Neural crest cell (in vitro differentiated cells): ENCODE data around the gene MLLT11. TPM values are rescaled to one million over a fixed set of nuclear protein-coding genes. Genes with fewer than 3 reads are reported as not detected.

Experiments
- DNase-seq: peaks from one replicate; pipeline ENCODE4 v3.0.0; 2021; ENCODE audit warnings: low read depth, mixed read lengths, low spot score
- H3K27ac Mint-ChIP-seq: one replicate; pipeline ENCODE4 v1.8.0; 2021; ENCODE audit warnings: mild to moderate bottlenecking, mixed read lengths; ENCODE audit not compliant: unreplicated experiment
- H3K27me3 Mint-ChIP-seq: 2 replicates; pipeline ENCODE4 v1.8.0; 2021; ENCODE audit warnings: low read depth, mild to moderate bottlenecking, mixed read lengths
- H3K36me3 Mint-ChIP-seq: 2 replicates; pipeline ENCODE4 v1.8.0; 2021; ENCODE audit warnings: low read depth, mild to moderate bottlenecking, mixed read lengths
- H3K4me1 Mint-ChIP-seq: 2 replicates; pipeline ENCODE4 v1.8.0; 2021; ENCODE audit warnings: mixed read lengths
- H3K4me3 Mint-ChIP-seq: one replicate; pipeline ENCODE4 v1.8.0; 2021; ENCODE audit warnings: mild to moderate bottlenecking, mixed read lengths
- H3K9me3 Mint-ChIP-seq: 2 replicates; pipeline ENCODE4 v1.8.0; 2021; ENCODE audit warnings: mixed read lengths
- CTCF ChIP-seq: fragments of 200-600 bp; sonication (generic); conservative IDR thresholded peaks from 2 replicates; pipeline ENCODE4 v1.5.0; 2021; ENCODE audit warnings: antibody characterized with exemption, mild to moderate bottlenecking
- total RNA-seq: library from RNA; stranded (reverse); gene quantifications from 2 replicates; pipeline ENCODE4 v1.2.1, GENCODE V29; 2021

The MLLT11 gene
- total RNA-seq, 1 donor from 2014 or later: 63.9 TPM

GRCh38 chr1:151026460-151026859, 33.7 kb upstream of the MLLT11 start:
- Mint-ChIP-seq H3K27me3 (no peaks in the 10 kb centered on the region), H3K27ac (no peak overlapping the region), H3K4me3 (no peak overlapping the region), H3K4me1 (peaks cover 3% of the 10 kb centered on the region), H3K9me3 (no peaks in the 10 kb centered on the region), H3K36me3 (no peaks in the 10 kb centered on the region)
- no peak for DNase-seq
- TF ChIP-seq CTCF: no peak

GRCh38 chr1:151032164-151032563, 28.0 kb upstream of the MLLT11 start:
- no peaks in the 10 kb centered on the region for H3K4me1 Mint-ChIP-seq
- no peak for TF ChIP-seq CTCF
- peaks cover 2% of the 10 kb centered on the region for H3K36me3 Mint-ChIP-seq
- no peak overlapping the region for H3K27ac Mint-ChIP-seq
- no peaks in the 10 kb centered on the region for H3K9me3 Mint-ChIP-seq
- H3K4me3 Mint-ChIP-seq: no peak overlapping the region
- no peaks in the 10 kb centered on the region for H3K27me3 Mint-ChIP-seq
- DNase-seq: no peak

- no peak for DNase-seq
- H3K36me3 Mint-ChIP-seq: peaks cover 2% of the 10 kb centered on the region
- no peaks in the 10 kb centered on the region for H3K27me3 Mint-ChIP-seq
- H3K9me3 Mint-ChIP-seq: no peaks in the 10 kb centered on the region
- no peaks in the 10 kb centered on the region for H3K4me1 Mint-ChIP-seq
- H3K4me3 Mint-ChIP-seq: no peak overlapping the region
- no peak for TF ChIP-seq CTCF
- no peak overlapping the region for H3K27ac Mint-ChIP-seq
These were observed 25.0 kb upstream of the MLLT11 start for GRCh38 chr1:151035167-151035566.

- H3K9me3 Mint-ChIP-seq: no peaks in the 10 kb centered on the region
- H3K27ac Mint-ChIP-seq: peak within 1 kb of the TSS; percentile 28
- no peaks in the 10 kb centered on the region for H3K27me3 Mint-ChIP-seq
- DNase-seq: no peak
- no peak within 1 kb of the TSS for H3K4me3 Mint-ChIP-seq
- H3K36me3 Mint-ChIP-seq: peaks cover 2% of the 10 kb centered on the region
- H3K4me1 Mint-ChIP-seq: no peaks in the 10 kb centered on the region
- TF ChIP-seq CTCF: no peak
These were observed 23.8 kb upstream of the MLLT11 start, which contains the start of gene BNIPL for GRCh38 chr1:151036356-151036755. TSS of gene BNIPL (plus strand) at chr1:151036586. CDS start at chr1:151036726, 140 bp downstream.

- Mint-ChIP-seq H3K4me3 (no peak overlapping the region), H3K27me3 (no peaks in the 10 kb centered on the region), H3K27ac (no peak overlapping the region), H3K4me1 (no peaks in the 10 kb centered on the region), H3K36me3 (peaks cover 2% of the 10 kb centered on the region), H3K9me3 (no peaks in the 10 kb centered on the region)
- no peak for TF ChIP-seq CTCF
- DNase-seq: no peak
These were observed 23.2 kb upstream of the MLLT11 start for GRCh38 chr1:151037032-151037431.

GRCh38 chr1:151039521-151039920, 20.7 kb upstream of the MLLT11 start:
- no peak overlapping the region for H3K27ac Mint-ChIP-seq
- no peaks in the 10 kb centered on the region for H3K9me3 Mint-ChIP-seq
- H3K36me3 Mint-ChIP-seq: peaks cover 2% of the 10 kb centered on the region

More at GRCh38 chr1:151039521-151039920, 20.7 kb upstream of the MLLT11 start:
- no peaks in the 10 kb centered on the region for H3K4me1 Mint-ChIP-seq
- no peak overlapping the region for H3K4me3 Mint-ChIP-seq
- TF ChIP-seq CTCF: no peak
- H3K27me3 Mint-ChIP-seq: no peaks in the 10 kb centered on the region
- no peak for DNase-seq
